ENCODE data around the gene SPARC.
"Not testable (repeated sequence)": the region's sequence is repeated elsewhere in the genome, so short reads cannot be mapped to it uniquely, and the experiment has no call there.

- TF ChIP-seq CTCF, EZH2 (IDR thresholded peaks at IDR 0.05): not testable (repeated sequence)
Observed at GRCh38 chr5:151729597-151729996, 42.9 kb upstream of the SPARC start.
